ENCODE measurements around the gene BLMH. TPM values are rescaled to one million over a fixed set of nuclear protein-coding genes. Genes with fewer than 3 reads are reported as not detected.

The BLMH gene
- total RNA-seq, 1 donor from 2014 or later: 26.0 TPM

DNA sequence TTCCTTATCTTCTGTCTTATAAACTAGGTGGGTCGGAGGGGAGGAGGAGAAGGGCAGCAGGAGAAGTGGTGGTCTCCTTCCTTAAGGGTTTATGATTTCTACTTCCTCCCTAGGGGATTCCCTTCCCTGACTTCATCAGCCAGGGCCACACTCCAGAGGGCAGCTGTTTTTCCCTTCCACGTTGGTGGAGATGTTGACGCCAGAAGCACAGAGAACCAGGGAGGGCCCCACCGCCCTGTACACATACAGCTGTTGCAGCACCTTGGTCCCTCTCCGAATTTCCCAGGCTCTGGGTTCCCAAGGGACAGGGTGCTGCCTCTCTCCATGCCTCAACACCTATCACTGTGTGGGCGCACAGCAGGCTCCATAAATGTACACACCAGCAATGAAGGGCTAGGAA lies 50.7 kb downstream of the BLMH start:
- Histone ChIP-seq H3K4me1 (peaks cover 12% of the 10 kb centered on the region), H3K36me3 (no peaks in the 10 kb centered on the region)
- intact Hi-C loops (cut with DNase I): no loop called here

DNA sequence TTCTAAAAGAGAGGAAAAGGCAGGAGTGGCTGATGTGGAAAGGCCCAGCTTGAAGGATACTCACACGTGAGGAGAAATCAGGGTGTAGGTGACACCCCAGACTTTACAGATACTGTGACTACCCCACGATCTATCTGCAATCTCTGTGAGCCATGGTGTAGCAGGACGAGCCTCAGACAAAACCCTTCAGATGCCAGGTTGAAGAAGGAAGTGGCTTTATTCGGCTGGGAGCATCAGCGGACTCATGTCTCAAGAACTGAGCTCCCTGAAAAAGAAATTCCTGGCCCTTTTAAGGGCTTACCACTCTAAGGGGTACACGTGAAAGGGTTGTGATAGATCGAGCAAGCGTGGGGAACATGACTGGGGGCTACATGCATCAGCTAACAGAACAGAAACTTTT lies 51.6 kb downstream of the BLMH start:
- TF ChIP-seq, protein P1, sequence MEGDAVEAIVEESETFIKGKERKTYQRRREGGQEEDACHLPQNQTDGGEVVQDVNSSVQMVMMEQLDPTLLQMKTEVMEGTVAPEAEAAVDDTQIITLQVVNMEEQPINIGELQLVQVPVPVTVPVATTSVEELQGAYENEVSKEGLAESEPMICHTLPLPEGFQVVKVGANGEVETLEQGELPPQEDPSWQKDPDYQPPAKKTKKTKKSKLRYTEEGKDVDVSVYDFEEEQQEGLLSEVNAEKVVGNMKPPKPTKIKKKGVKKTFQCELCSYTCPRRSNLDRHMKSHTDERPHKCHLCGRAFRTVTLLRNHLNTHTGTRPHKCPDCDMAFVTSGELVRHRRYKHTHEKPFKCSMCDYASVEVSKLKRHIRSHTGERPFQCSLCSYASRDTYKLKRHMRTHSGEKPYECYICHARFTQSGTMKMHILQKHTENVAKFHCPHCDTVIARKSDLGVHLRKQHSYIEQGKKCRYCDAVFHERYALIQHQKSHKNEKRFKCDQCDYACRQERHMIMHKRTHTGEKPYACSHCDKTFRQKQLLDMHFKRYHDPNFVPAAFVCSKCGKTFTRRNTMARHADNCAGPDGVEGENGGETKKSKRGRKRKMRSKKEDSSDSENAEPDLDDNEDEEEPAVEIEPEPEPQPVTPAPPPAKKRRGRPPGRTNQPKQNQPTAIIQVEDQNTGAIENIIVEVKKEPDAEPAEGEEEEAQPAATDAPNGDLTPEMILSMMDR (IDR thresholded peaks at IDR 0.05): no peak
- Histone ChIP-seq H3K27me3 (peaks cover 35% of the 10 kb centered on the region), H3K4me3 (no peak overlapping the region), H3K9me3 (no peaks in the 10 kb centered on the region), H3K36me3 (no peaks in the 10 kb centered on the region), H3K4me1 (peaks cover 21% of the 10 kb centered on the region), H3K27ac (no peak overlapping the region)
- intact Hi-C loops (cut with DNase I): no loop called here
- ATAC-seq: no peak
- no peak for DNase-seq

More for the DNA sequence above, 50.7 kb downstream of the BLMH start:
- Histone ChIP-seq H3K27me3 (peaks cover 26% of the 10 kb centered on the region), H3K27ac (no peak overlapping the region), H3K9me3 (no peaks in the 10 kb centered on the region), H3K4me3 (no peak overlapping the region)
- DNase-seq (no peak), ATAC-seq (no peak)
- TF ChIP-seq, protein P1 (IDR thresholded peaks at IDR 0.05): no peak

DNA sequence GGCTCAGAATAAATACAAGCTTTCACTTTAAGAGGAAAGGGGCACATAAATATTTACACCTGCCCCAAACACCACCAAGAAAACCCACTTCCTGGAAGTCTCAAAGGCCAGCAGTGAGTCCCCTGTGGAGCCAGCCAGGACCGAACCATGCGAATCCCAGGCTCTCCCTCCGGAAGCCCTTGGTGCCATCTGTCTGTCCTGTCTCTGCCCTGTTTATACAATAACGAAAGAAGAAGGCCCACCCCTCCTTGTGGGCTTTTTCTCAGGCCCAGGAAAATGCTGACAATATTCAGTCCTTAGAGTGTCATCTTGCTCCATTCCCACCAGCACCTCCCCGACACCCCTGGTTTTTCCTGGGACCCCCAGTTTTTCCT lies 52.7 kb downstream of the BLMH start:
- H3K9me3 ChIP-seq: no peaks in the 10 kb centered on the region
- H3K4me1 ChIP-seq: peaks cover 23% of the 10 kb centered on the region
- H3K27me3 ChIP-seq: peaks cover 35% of the 10 kb centered on the region
- intact Hi-C loops (cut with DNase I): no loop called here
- DNase-seq (no peak), ATAC-seq (peak; percentile 6)
- no peaks in the 10 kb centered on the region for H3K36me3 ChIP-seq
- H3K27ac ChIP-seq: no peak overlapping the region
- no peak overlapping the region for H3K4me3 ChIP-seq
- TF ChIP-seq, protein P1 (IDR thresholded peaks at IDR 0.05): no peak

DNA sequence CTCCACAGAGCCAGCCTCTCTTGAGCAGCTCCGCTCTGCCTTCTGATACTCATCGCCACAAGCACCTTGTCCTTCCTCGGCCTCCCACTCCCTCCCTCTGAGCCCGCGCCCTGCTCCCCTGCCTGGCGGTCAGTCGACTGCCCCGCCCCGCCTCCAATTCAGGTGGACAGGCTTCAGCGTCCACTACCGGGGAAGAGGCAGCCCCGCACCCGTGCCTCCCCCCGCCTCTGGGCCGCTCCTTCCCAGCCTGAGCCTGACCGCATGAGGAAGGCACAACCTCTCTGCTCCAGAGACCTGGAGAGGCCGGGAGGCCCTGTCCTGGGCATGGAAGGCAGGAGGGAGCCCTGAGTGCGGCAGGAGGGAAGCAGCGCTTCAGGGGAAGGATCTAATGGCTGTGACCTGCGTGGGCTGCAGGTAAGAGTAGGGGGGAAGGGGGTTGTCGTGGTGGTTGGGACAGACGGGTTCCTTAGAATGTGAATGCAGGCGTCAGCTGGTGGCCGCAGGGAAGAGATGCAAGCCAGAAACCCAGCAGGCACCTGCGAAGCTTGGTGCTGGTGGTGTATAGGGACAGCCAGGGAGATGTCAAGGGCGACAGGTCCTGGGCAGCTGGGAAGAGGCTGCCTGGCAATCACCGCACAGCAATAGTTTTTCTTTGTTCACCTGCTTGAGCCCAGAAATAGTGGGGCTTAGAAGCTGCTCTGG lies 53.2 kb downstream of the BLMH start:
- Histone ChIP-seq H3K27me3 (peaks cover 35% of the 10 kb centered on the region), H3K4me1 (peaks cover 23% of the 10 kb centered on the region), H3K4me3 (peak overlapping the region; percentile 23), H3K27ac (peak overlapping the region; percentile 4), H3K36me3 (no peaks in the 10 kb centered on the region), H3K9me3 (no peaks in the 10 kb centered on the region)
- DNase-seq (peak; percentile 72), ATAC-seq (peak; percentile 34)
- intact Hi-C loops (cut with DNase I): no loop called here
- TF ChIP-seq, protein P1 (IDR thresholded peaks at IDR 0.05): no peak

DNA sequence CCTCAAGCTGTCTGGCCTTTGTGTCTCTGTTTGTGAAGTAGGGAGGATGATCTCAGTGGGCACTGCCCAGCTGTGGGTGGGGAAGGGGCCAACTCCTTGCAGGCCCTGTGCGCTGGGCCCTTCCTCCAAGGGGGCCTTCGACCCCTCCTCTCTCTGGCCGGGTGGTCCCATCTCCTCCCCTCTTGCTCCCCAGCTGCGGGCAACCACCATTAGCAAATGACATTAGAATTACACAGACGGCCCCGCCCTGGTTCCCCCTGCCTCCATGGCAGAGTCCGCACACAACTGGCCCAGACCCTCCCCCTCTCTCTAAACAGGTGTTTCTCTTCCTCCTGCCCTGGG lies 53.8 kb downstream of the BLMH start:
- no peak for DNase-seq
- Histone ChIP-seq H3K27ac (peak overlapping the region; percentile 4), H3K4me1 (peaks cover 23% of the 10 kb centered on the region), H3K9me3 (no peaks in the 10 kb centered on the region), H3K27me3 (peaks cover 35% of the 10 kb centered on the region), H3K36me3 (no peaks in the 10 kb centered on the region), H3K4me3 (peak overlapping the region; percentile 23)
- TF ChIP-seq, protein P1 (IDR thresholded peaks at IDR 0.05): no peak
- intact Hi-C loops (cut with DNase I): no loop called here
- ATAC-seq: no peak
